Hindlimb muscle (tissue), 1 donor: ENCODE data around the gene SAMD15. TPM values are rescaled to one million over a fixed set of nuclear protein-coding genes. Genes with fewer than 3 reads are reported as not detected.
"Not testable (repeated sequence)": the region's sequence is repeated elsewhere in the genome, so short reads cannot be mapped to it uniquely, and the experiment has no call there.

ENCODE experiments used
- DNase-seq: peaks from one replicate; pipeline ENCODE4 v3.0.0-alpha.2; 2013
- polyA plus RNA-seq: library from polyadenylated mRNA; unstranded; fragments of 120-200 nt; gene quantifications from one replicate; pipeline ENCODE4 v1.2.1, GENCODE V29; 2013; ENCODE audit not compliant: insufficient read length

SAMD15 gene
- polyA plus RNA-seq = 0.35 TPM

GRCh38 chr14:77376771-77377501, at the start of gene SAMD15, which contains the start of gene TMED8:
Gene SAMD15 (plus strand): TSS chr14:77377379. CDS start chr14:77377419, 40 bp downstream.
Gene TMED8 (minus strand): TSS chr14:77377094. CDS start chr14:77377053, 41 bp downstream.
- peak; percentile 90 for DNase-seq

GRCh38 chr14:77329872-77330271, 47.3 kb upstream of the SAMD15 start:
- DNase-seq = no peak

- no peak for DNase-seq
Measured at GRCh38 chr14:77335576-77335975, 41.6 kb upstream of the SAMD15 start.

GRCh38 chr14:77337255-77337654, 39.9 kb upstream of the SAMD15 start:
- DNase-seq = not testable (repeated sequence)

- no peak for DNase-seq
Measured at GRCh38 chr14:77337880-77338279, 39.3 kb upstream of the SAMD15 start.

- no peak for DNase-seq
Measured at GRCh38 chr14:77338302-77338701, 38.9 kb upstream of the SAMD15 start.

- no peak for DNase-seq
Measured at GRCh38 chr14:77339407-77339806, 37.8 kb upstream of the SAMD15 start.

GRCh38 chr14:77340389-77340788, 36.8 kb upstream of the SAMD15 start:
- DNase-seq = no peak

GRCh38 chr14:77342726-77343397, 34.3 kb upstream of the SAMD15 start:
- DNase-seq = no peak

GRCh38 chr14:77343662-77344061, 33.5 kb upstream of the SAMD15 start:
- no peak for DNase-seq

GRCh38 chr14:77344377-77344996, 32.7 kb upstream of the SAMD15 start:
- no peak for DNase-seq

- DNase-seq = no peak
Measured at GRCh38 chr14:77346495-77346894, 30.7 kb upstream of the SAMD15 start.

- no peak for DNase-seq
Measured at GRCh38 chr14:77347751-77348150, 29.4 kb upstream of the SAMD15 start.

- no peak for DNase-seq
Measured at GRCh38 chr14:77353469-77354141, 23.6 kb upstream of the SAMD15 start.

- no peak for DNase-seq
Measured at GRCh38 chr14:77355811-77356210, 21.4 kb upstream of the SAMD15 start.

GRCh38 chr14:77356899-77357298, 20.3 kb upstream of the SAMD15 start:
- DNase-seq = no peak

GRCh38 chr14:77359626-77360025, 17.6 kb upstream of the SAMD15 start:
- DNase-seq = no peak

- no peak for DNase-seq
Measured at GRCh38 chr14:77364146-77364545, 13.0 kb upstream of the SAMD15 start.

GRCh38 chr14:77369285-77369684, 7.9 kb upstream of the SAMD15 start:
- DNase-seq = no peak

- no peak for DNase-seq
Measured at GRCh38 chr14:77372304-77372841, 4.8 kb upstream of the SAMD15 start.

GRCh38 chr14:77375164-77375950, 1.8 kb upstream of the SAMD15 start:
- DNase-seq = no peak
